Upper lobe of left lung (tissue), 4 donors: Measurements from ENCODE around the gene CSK.

Experiments used
- POLR2A ChIP-seq, 4 donors: fragments of 450-650 bp; IDR thresholded peaks; one replicate each; pipeline ENCODE4 v1.5.1; 2016 to 2017; ENCODE audit warnings: antibody characterized with exemption in 4 of 4, mild to moderate bottlenecking in 2 of 4
- POLR2AphosphoS5 ChIP-seq, 2 donors: sonication (generic); formaldehyde crosslinking; IDR thresholded peaks; one replicate each; pipeline ENCODE4 v1.5.1; 2017; ENCODE audit warnings: antibody characterized with exemption in 2 of 2
- TF ChIP-seq, protein P1 (sequence below), 6 experiments: fragments of 450-650 bp in 4 of 6; fragments of 200-600 bp in 2 of 6; sonication (generic) in 2 of 6; IDR thresholded peaks; one replicate each; pipeline ENCODE4 v1.5.1; 2016 to 2019; ENCODE audit warnings: antibody characterized with exemption in 6 of 6

DNA sequence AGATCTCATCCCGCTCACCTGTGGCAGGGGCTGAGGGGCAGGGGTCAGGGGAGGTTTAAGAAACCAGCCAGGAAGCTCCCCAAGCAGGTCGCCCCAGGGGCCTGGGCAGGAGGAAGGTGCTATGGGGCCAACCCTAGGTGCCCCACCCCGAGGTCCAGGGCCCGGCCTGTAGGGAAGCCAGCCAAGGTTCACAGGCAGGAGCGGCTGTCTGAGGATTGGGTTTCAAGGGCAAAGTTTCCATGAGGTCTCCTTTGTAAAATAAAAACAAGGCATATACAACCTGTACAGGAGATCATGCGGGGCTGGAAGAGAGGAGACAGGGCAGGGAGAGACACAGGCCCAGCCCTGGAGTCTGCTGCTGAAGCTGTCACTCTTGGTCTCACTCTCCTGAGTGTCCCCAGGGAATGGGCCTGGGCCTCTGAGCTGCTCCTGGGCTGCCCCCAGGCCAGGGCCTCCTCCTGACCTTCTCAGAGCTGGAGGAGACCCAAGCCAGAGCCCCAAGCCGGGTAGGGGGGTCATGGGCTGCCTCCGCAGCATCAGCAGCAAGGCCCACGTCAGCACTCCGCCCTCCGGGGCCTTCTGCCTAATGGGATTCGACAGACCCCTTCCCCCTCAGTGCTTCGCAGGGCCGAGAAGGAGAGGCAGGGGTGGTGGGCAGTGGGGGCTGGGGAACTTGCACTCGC, 50.1 kb downstream of the CSK start:
- TF ChIP-seq POLR2AphosphoS5 (IDR thresholded peaks at IDR 0.05) (no peak), POLR2A (IDR thresholded peaks at IDR 0.05) (no peak)
- TF ChIP-seq, protein P1, sequence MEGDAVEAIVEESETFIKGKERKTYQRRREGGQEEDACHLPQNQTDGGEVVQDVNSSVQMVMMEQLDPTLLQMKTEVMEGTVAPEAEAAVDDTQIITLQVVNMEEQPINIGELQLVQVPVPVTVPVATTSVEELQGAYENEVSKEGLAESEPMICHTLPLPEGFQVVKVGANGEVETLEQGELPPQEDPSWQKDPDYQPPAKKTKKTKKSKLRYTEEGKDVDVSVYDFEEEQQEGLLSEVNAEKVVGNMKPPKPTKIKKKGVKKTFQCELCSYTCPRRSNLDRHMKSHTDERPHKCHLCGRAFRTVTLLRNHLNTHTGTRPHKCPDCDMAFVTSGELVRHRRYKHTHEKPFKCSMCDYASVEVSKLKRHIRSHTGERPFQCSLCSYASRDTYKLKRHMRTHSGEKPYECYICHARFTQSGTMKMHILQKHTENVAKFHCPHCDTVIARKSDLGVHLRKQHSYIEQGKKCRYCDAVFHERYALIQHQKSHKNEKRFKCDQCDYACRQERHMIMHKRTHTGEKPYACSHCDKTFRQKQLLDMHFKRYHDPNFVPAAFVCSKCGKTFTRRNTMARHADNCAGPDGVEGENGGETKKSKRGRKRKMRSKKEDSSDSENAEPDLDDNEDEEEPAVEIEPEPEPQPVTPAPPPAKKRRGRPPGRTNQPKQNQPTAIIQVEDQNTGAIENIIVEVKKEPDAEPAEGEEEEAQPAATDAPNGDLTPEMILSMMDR (IDR thresholded peaks at IDR 0.05) = no peak
